ENCODE results near the gene PRG3. TPM values are rescaled to one million over a fixed set of nuclear protein-coding genes. Genes with fewer than 3 reads are reported as not detected.

Gene PRG3
- total RNA-seq, 2 donors from 2014 or later: not detected

DNA sequence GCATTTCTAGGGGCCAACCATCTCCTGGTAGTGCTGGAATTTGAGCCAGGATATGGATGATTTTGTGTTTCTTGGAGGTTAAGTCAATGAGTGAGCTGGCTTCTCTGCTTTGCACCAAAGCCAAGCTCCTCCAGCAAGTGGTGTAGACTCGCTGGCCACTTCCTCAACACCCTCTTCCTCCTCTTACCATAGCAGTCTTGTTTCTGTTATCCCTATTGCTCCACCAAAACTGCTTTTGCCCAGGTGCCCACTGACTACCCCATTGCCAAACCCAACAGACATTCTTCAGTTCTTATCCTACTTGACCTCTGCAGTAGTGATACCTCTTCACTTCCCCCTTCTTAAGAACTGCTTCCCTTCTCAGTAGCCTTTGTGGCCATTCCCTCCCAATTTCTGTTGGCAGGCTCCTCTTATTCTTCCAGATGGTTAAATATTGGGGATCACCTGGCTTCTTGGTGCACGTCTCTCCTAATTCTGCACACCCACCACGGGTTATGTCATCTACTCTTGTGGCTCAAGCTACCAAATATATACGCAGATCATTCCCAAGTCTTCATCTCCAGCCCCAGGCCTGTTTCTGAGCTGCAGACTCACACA lies 16.5 kb upstream of the PRG3 start:
- no peak for DNase-seq (ENCODE audit: low spot score in 2 of 2)
- Mint-ChIP-seq H3K9me3 (no peaks in the 10 kb centered on the region), H3K27ac (no peak overlapping the region), H3K36me3 (peaks cover 0 to under 1% of the 10 kb centered on the region in 2 donors)
- no peak for ATAC-seq

GRCh38 chr11:57396744-57397143 lies 15.8 kb upstream of the PRG3 start:
- no peaks in the 10 kb centered on the region for H3K36me3 Mint-ChIP-seq
- DNase-seq (ENCODE audit: low spot score in 2 of 2): no peak
- H3K9me3 Mint-ChIP-seq: no peaks in the 10 kb centered on the region
- no peak for ATAC-seq
- H3K27ac Mint-ChIP-seq: no peak overlapping the region

- ATAC-seq (no peak), DNase-seq (ENCODE audit: low spot score in 2 of 2) (no peak)
- H3K27ac Mint-ChIP-seq: no peak overlapping the region
- no peaks in the 10 kb centered on the region for H3K36me3 Mint-ChIP-seq
- H3K9me3 Mint-ChIP-seq: no peaks in the 10 kb centered on the region
These were observed 15.1 kb upstream of the PRG3 start for GRCh38 chr11:57395905-57396623.

GRCh38 chr11:57394203-57394965 lies 13.4 kb upstream of the PRG3 start:
- DNase-seq (ENCODE audit: low spot score in 2 of 2): no peak
- Mint-ChIP-seq H3K9me3 (no peaks in the 10 kb centered on the region), H3K27ac (no peak overlapping the region), H3K36me3 (no peaks in the 10 kb centered on the region)
- ATAC-seq: no peak

DNA sequence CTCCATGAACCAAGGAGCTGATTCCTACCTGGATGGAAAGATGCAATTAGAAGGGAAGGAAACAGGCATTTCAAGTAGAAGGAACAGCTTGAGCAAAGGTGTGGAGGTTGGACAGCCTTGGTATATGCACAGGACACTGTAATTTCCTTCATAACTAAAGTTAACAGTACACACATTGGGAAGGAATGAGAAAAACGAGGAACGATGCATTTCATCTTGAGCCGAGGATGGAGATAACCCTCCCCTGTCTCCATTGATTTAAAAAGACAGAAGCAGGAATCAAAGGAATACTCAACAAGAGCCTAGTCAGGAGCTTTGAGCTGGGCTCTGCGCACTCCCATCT lies 11.8 kb upstream of the PRG3 start:
- ATAC-seq (no peak), DNase-seq (ENCODE audit: low spot score in 2 of 2) (no peak)
- Mint-ChIP-seq H3K27ac (peak overlapping the region in 1 of 2 donors; percentile 3), H3K9me3 (no peaks in the 10 kb centered on the region), H3K36me3 (no peaks in the 10 kb centered on the region)

GRCh38 chr11:57392066-57392762 lies 11.3 kb upstream of the PRG3 start:
- no peaks in the 10 kb centered on the region for H3K36me3 Mint-ChIP-seq
- no peak for ATAC-seq
- no peak for DNase-seq (ENCODE audit: low spot score in 2 of 2)

DNA sequence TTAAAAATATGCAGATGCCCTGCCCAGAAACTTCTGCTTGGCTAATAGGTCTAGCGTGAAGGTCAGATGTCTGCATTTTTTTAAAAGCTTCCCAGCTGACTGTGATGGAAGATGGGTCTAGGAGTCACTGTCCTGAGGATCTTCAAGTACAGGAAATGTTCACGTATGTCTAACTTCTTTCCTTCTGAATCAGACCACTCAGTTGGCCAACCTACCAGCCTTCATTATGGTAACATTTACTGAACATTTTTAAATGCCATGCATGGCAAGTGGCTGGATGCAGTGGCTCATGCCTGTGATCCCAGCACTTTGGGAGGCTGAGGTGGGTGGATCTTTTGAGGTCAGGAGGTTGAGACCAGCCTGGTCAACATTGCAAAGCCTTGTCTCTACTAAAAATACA lies 10.6 kb upstream of the PRG3 start:
- no peaks in the 10 kb centered on the region for H3K36me3 Mint-ChIP-seq
- ATAC-seq (no peak), DNase-seq (ENCODE audit: low spot score in 2 of 2) (no peak)
- H3K27ac Mint-ChIP-seq: no peak overlapping the region
- no peaks in the 10 kb centered on the region for H3K9me3 Mint-ChIP-seq

More at GRCh38 chr11:57392066-57392762, 11.3 kb upstream of the PRG3 start:
- no peaks in the 10 kb centered on the region for H3K9me3 Mint-ChIP-seq
- H3K27ac Mint-ChIP-seq: peak overlapping the region in 1 of 2 donors; percentile 3

DNA sequence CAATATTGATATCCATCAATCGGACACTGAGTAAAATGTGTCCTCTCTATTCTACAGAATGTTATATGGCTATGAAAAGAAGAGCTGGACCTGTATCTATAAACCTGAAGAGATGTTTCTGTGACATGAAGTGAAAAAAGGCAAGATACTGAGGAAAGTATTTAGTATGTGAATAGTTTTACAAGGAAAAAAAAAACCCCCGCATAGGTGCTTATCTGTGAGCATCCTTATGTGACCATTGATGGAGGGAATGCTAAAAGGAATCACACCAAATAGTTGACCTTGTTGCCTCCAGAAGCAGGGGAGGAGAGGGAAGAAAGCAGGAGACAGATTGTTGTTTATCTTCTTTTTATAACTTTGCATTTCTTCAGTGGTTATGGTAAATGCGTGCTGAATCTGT lies 10.2 kb upstream of the PRG3 start:
- Mint-ChIP-seq H3K9me3 (no peaks in the 10 kb centered on the region), H3K27ac (no peak overlapping the region), H3K36me3 (no peaks in the 10 kb centered on the region)
- ATAC-seq: no peak
- DNase-seq (ENCODE audit: low spot score in 2 of 2): no peak

GRCh38 chr11:57390535-57390934 lies 9.6 kb upstream of the PRG3 start, which contains the start of gene PRG2:
PRG2 (minus strand) TSS chr11:57390650; CDS start chr11:57389944, 706 bp downstream.
- no peak for DNase-seq (ENCODE audit: low spot score in 2 of 2)
- H3K36me3 Mint-ChIP-seq: no peaks in the 10 kb centered on the region
- no peak within 1 kb of the TSS for H3K27ac Mint-ChIP-seq
- H3K9me3 Mint-ChIP-seq: no peaks in the 10 kb centered on the region
- no peak for ATAC-seq

- ATAC-seq (no peak), DNase-seq (ENCODE audit: low spot score in 2 of 2) (no peak)
- no peak overlapping the region for H3K27ac Mint-ChIP-seq
- no peaks in the 10 kb centered on the region for H3K36me3 Mint-ChIP-seq
- no peaks in the 10 kb centered on the region for H3K9me3 Mint-ChIP-seq
These were observed 6.5 kb upstream of the PRG3 start for GRCh38 chr11:57387289-57388030.

DNA sequence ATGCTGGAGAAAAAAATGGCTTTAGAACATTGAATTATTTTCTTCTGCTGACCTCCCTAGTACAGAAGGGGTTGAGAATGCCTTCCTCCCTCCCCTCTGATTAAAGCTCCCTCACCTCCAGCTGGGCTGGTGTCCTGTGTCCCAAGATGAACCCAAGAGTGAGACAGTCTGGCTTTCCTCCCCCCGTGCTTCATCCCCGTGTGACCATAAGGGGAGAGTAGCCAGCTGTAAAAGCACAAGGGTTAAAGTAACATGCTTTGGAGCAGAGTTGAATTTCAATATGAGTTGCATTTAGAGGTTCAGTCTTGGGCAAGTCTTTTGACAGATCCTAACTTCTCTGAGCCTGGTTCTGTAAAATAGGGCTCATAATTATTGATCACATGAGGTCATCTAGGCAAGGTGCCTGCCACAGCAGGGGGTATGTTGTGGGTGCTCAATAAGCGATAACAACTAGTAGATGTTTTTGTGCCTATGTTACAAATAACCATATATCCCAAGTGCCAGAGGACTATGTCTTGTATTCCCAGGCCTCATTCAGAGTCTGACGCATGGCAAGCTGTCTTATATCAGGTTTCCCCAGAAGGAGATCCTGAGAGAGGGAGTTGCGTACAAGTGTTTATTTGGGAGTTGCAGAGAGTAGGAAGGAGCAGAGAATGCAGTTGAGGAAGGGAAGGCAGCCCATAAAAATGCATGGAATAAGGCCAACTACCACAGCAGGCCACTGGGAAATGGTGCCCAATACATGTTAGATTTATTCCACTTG lies 5.4 kb upstream of the PRG3 start:
- ATAC-seq (no peak), DNase-seq (ENCODE audit: low spot score in 2 of 2) (no peak)
- H3K27ac Mint-ChIP-seq: no peak overlapping the region
- H3K36me3 Mint-ChIP-seq: no peaks in the 10 kb centered on the region
- H3K9me3 Mint-ChIP-seq: no peaks in the 10 kb centered on the region

DNA sequence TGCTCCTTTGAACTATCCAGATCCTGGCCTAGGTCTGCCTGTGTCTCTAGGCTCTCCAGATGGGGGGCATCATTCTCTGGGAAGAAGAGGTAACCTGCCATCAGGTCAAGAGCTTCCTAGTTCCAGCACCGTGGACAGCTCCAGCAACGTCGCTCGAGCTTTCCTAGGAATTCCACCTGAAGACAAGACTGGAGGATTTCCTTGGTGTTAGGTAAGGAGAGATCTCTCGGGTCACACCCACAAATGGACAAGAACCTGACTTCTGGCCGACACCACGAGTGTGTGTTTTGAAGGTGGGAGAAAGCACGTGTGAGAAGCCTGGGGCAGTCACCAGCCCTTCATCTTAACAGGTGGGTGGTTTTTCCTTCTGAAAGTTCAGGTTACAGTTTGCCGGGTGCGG lies 1.2 kb downstream of the PRG3 start:
- ATAC-seq: no peak
- H3K27ac Mint-ChIP-seq: no peak overlapping the region
- no peaks in the 10 kb centered on the region for H3K36me3 Mint-ChIP-seq

DNA sequence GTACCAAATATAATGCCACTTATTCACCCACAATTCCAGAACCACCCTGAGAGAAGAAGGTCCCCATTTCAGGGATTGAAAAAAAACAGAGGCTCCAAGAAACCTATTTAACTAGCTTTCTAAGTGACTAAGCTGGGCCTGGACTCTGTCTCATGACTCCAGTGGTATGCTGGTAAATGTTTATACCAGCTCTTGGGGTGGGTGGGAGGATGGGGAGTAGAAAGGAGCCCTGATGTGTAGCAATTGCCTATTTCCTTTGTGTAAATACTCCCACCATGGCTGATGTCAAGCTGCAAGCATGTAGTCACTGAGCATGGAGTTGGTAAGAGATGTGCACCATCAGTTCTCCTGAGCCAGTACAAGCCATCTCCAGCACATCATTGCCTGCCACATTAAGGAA lies 2.8 kb downstream of the PRG3 start:
- Mint-ChIP-seq H3K36me3 (no peaks in the 10 kb centered on the region), H3K9me3 (no peaks in the 10 kb centered on the region), H3K27ac (no peak overlapping the region)
- DNase-seq (ENCODE audit: low spot score in 2 of 2) (no peak), ATAC-seq (no peak)

More for the DNA sequence above, 1.2 kb downstream of the PRG3 start:
- H3K9me3 Mint-ChIP-seq: no peaks in the 10 kb centered on the region
- DNase-seq (ENCODE audit: low spot score in 2 of 2): no peak

DNA sequence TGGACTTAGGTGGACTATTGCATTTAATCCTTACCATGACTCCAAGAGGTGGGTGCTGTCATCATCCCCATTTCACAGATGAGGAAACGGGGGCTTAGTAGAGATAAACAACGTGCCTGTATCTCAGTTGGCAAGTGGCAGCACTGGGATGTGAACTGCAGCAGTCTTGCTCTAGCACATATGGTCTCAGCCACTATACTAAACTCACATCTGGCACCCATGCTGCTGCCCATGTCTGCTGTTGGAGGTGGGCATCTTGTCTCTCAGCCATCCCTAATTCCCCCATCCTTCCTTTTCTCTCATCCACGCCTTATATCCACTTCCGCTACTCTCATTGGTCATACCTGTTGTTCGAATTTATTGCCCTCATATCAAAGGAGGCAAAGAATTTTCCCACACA lies 3.8 kb downstream of the PRG3 start:
- no peaks in the 10 kb centered on the region for H3K36me3 Mint-ChIP-seq

GRCh38 chr11:57376095-57377090 lies 4.6 kb downstream of the PRG3 start:
- DNase-seq (ENCODE audit: low spot score in 2 of 2) (no peak), ATAC-seq (no peak)
- no peaks in the 10 kb centered on the region for H3K36me3 Mint-ChIP-seq
- no peaks in the 10 kb centered on the region for H3K9me3 Mint-ChIP-seq
- no peak overlapping the region for H3K27ac Mint-ChIP-seq

More for the DNA sequence above, 3.8 kb downstream of the PRG3 start:
- ATAC-seq (no peak), DNase-seq (ENCODE audit: low spot score in 2 of 2) (no peak)
- no peaks in the 10 kb centered on the region for H3K9me3 Mint-ChIP-seq
- no peak overlapping the region for H3K27ac Mint-ChIP-seq
